Activated CD4-positive, CD25-positive, alpha-beta regulatory T cell treated with anti-CD3 and anti-CD28 coated beads, Interleukin-2, amount 50 U/mL, for 16 hours (primary cell): Measurements from ENCODE around the gene CLEC3A.
"Not testable (repeated sequence)": the region's sequence is repeated elsewhere in the genome, so short reads cannot be mapped to it uniquely, and the experiment has no call there.

ENCODE experiments used
- DNase-seq: peaks from one replicate; pipeline ENCODE4 v3.0.0-alpha.2; 2020; ENCODE audit warnings: low read depth, low spot score

The CLEC3A gene, protein sequence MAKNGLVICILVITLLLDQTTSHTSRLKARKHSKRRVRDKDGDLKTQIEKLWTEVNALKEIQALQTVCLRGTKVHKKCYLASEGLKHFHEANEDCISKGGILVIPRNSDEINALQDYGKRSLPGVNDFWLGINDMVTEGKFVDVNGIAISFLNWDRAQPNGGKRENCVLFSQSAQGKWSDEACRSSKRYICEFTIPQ

DNA sequence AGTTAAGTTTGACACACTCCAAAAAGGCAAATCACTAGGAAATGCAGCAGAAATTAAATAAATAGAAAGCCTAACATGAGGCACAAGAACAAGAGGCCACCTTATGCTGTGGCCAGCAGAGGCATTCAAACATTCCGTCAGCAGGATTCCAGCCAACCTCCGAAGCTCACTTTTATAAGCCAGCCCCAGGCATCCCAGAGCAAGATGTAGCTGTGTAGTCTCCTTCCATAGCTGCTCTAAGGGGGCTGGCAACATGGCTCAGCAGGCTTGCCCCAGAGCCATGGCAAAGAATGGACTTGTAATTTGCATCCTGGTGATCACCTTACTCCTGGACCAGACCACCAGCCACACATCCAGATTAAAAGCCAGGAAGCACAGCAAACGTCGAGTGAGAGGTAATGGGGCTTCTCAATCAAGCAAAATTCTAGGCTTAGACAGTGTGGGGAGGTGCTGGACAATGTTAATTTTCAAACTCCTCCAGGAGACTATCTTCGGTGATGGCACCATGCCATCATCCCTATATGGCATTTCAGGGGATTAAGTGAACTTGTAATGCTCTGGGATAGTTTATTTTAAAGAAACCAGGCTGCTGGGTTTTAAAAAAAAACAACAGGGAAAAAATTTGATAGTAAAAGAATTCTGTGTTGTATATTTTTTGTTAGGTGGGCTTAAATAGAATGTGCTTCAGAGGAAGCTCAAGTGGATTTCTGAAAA, at the start of gene CLEC3A:
Gene CLEC3A (plus strand): TSS at position 202 of the 714 bp plus-strand sequence. CDS start 79 bp downstream, at position 281.
- DNase-seq: no peak

DNA sequence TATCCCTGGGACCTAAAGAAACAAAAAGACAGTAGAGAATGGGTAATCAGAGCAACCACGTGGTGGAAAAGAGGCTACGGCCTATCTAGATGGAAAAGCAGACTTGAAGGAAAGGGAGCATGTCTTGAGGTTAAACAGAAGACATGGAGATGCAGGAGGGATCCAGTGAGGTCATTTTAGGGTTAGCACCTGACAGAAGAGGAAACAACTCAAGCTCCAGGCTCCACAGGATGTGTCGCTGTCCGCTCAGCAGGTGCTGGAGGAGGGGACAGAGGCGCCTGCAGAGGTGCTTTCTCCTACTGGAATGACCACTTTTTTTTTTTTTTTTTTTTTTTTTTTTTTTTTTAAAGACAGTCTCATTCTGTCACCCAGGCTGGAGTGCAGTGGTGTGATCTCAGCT, 47.5 kb upstream of the CLEC3A start:
- no peak for DNase-seq

DNA sequence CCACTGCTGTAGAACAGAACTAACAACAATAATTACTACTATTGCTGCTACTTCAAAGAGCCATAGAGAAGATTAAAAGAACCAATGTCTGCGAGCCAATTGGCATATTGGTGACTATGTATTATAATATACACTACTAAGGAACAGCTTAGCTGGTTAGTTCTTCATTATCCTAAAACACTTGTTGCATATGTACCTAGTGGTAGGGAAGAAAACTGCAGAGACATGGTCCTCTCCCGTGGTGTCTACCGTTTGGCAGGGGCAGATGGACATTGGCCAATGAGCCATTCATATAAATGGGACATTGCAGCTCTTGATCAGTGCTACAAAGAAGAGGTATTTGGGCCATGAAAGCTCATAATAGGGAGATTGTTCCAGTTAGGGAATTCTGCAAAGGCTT, 46.4 kb upstream of the CLEC3A start:
- DNase-seq: no peak

DNA sequence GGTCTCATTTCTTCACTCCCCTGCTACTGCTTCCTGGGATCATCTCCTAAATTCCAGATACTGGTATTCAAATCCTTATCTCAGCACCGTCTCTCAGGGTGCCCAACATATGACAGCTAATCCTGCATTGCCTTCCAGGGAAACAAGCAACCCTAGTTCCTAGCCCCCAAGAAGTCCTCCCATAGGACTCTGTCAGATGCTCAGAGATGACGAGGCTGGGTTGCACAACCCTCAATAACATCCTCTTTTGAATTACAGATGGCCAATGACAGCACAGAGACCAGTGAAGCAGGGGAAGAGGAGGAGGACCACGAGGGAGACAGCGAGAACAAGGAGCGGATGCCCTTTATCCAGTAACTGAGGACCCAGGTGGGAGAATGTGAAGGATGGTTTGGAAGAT, 45.0 kb upstream of the CLEC3A start:
- DNase-seq: no peak

DNA sequence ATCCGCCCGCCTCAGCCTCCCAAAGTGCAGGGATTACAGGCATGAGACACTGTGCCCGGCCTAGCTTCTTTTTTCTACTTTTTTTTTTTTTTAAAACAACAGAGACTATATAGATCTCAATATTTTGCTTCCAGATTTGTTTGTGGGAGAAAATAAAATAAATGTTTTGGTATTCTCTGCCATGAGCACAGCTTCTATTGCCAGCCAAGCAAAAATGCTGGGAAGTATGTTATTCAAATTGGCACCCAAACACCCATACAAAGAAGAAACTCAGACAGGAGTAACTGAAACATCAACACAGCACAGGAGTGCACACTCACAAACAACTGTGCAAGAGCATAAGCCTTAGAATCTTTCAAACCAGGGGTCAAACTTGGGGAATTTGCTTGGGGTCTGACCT, 37.2 kb upstream of the CLEC3A start:
- DNase-seq: no peak

DNA sequence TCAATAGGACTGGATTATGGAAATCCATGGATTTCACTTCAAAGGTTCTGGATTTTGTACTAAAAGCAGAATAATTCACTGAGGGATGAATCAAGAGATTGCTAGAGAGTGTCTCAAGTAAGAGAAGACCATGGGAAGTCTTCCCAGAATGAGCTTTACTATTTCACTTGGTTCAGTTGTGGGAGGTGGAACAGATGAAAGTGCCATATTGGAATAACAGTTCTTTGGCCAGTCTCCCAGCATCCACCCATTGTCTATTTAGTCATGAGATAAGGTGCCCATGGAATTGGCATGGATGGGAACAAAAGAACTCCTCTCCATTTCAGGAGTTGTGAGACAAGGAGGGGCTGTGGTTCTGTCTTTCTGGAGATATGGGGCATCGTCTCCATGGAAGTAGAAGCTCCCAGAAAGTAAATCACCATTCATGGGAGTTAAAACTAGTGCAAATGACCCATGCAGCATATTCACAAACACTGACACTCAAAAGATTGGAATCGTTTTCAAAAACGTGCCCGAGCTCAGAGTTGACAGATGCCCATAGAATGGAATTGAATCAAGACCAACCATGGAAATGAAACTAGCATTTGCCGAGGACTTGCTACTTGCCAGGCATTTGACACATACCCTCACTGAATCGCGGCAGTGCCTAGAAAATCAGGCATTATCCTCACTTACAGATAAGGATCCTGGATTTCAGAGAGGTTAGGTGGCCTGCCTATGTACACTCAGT, 36.2 kb upstream of the CLEC3A start:
- DNase-seq: no peak

DNA sequence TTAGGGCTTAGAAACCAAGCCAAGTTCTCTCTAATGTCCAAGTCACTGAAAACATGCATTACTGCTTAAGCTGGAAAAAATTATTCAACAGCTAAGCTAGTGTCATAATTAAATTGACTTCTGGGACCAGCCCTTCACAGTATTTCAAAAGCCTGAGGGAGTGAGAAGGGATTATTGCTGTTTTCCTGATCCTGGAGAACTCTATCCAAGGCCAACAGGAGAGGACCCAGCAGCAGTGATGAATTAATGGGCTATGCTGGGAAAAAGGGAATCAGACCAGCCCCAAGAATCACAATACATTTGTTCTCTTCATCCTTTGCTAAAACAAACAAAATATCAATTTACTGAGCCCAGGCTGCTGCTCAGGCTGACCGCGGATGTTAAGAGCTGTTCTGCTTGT, 34.5 kb upstream of the CLEC3A start:
- no peak for DNase-seq

DNA sequence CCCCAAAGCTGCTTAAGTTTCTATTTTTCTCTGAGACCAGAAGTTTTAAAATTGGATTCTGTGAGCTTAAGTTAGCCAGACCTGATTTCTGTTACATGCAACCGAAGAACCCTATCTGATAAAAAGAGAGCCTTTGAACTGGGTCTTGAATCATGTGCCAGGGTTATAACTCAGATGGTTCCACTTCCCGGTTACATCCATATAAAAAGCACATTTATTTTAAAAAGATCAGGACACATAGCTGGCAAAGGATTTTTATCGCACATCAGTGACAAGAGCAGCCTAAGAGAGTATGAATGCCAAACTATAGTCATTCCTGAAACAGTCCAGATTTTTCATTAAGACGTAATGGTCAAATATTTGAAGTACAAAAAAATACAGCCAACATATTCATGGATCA, 32.5 kb upstream of the CLEC3A start:
- no peak for DNase-seq

DNA sequence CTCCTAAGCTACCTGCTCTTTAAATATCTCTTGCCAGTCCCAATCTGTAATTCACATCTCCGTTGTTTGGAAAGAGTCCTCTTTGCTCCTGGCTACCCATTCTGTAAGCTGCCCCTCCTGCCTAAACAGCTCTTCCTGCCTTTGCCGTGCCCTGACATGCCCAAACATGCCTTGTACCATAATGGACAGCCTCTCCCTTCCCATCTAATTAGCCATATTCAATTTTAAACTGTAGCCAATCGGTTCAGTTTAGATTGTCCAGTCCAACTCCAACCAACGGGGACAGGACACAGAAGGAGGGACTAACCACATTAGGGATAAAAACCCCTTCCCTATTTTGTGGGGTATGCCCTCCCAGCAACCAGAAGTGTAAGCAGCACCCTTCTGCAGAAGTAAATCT, 30.6 kb upstream of the CLEC3A start:
- DNase-seq: no peak

DNA sequence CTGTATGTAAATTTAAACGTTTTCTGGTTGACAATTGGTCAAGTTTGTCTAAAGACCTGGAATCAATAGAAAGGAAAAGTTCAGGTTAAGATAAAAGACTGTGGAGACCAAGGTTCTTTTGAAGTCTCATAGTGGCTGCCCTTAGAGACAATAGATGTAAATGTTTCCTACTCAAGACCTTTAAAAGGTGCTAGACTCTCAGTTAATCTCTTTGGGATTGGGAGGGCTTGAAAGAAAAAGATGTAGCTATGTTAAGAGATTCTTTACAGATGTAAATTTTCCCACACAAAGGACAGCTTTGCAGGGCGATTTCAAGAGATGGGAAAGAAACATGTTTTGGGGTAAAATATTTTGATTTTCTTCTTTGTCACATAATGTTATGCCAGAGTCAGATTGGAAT, 30.0 kb upstream of the CLEC3A start:
- DNase-seq: not testable (repeated sequence)

DNA sequence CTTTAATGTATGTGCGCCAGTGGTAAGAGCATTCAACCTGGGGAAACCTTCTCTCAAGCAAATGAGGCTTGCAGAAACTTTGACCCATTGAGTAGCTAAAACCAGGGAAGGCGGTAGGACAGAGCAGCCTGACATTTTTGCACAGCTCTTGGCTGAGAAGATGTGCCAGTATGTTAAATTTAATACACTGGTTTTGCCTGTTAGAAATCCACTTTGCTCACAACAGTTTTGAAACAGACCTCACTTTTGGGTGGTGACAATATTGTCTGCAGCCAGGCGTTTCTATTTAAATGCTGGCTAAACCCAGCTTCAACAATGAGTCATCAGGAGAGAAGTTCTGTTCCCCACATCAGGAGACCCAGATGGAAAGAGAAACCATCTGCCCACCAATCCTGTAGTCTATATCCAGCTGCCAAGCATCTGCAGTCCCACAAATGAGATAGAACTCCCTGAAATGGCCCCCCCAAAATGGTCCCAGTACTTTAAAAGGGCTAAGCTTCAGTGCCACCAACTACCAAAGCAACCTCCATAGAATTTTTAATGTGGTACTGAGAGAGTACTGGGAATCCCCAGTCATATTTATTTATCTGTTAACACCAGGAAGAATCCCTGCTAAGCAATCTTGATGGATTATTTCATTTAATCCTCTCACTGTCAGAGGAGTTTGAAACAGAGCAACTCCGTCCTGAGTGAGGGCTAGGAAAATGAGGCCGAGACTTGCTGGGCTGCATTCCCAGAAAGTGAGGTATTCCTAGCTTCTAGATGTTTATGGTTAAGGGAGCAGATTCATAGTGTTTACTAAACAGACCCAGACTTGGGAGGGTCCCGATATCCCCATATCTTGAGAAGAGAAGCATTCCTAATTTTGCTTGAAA, 29.0 kb upstream of the CLEC3A start:
- DNase-seq: no peak

DNA sequence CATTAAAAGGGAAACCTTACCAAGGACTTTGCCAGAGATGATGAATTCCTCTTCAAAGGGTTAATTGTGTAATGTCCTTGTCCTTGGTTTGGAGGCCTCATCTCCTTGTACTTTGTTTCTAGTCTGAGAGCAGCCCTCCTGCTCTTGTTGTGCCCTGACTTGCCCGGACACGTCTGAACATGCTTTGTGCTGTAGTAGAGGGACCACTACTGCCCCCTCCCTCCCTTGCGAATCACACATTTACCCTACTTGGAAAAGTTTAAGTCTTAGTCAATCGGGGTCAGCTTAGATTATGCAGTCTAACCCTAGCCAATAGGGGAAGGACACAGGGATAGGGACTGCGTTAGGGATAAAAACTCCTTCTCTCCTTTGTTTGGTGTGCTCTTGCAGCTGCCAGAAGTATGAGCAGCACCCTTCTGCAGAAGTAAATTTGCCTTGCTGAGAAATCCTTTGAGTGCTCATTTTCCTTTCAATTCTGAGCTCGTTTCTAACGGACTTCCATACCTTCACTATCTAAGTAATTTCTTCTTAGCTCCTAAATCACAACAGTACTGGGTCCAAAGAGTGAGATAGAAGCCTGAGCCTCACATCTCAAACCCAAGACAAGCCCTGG, 26.4 kb upstream of the CLEC3A start:
- DNase-seq: no peak

DNA sequence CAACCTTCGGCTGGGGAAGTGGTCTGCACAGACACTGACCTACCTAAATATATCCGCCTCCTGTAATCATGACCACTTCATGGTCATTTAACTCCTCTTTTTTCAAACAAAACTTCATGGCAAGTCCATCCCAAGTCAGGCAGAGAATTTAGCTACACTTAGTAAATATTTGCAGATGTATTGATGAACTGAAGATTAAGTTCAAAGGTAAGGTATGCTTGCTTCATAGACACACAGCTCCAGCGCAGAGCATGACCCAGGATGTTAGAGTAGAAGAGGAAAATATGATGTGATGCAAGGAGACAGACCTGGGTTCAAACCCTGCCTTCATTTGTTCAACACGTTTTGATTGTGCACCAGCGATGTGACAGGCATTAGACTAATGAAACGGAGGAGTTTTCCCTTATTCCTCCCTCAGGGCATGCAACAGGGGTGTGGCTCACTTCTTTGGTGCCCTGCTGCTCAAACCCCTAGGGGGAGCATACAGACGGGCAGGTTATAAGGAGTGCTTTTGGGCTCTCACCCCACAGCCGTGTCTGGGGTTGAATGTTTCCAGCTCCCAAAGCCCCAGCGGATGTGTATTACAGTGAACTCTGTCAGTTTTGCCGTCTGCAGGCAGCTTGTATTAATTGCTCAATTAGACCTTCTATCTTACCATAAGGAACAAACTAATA, 23.9 kb upstream of the CLEC3A start:
- no peak for DNase-seq

DNA sequence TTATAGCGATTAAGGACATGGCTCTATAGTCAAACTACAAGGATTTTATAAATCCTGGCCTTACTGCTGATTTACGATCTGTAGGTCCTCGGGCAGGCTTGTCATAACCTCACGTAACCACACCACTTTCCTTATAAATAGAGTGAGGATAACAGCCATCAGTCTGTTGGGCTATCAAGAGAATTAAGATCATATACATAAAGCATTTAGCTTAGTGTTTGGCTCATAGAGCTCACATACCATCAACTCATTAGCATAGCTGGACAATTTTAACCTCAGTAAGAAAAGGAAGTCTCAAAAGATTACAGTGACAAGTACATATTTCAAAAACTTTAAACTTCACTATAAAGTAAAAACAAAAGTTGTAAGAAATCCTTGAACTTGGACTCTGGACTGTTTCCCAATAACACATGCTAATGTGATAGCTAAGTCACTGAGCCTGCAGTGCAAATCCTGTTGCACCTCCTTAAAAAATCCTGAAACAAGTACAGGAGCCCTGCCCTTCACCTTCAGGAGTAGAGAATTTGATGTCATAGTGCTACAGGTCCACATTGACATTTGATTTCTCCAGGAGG, 20.8 kb upstream of the CLEC3A start:
- no peak for DNase-seq

DNA sequence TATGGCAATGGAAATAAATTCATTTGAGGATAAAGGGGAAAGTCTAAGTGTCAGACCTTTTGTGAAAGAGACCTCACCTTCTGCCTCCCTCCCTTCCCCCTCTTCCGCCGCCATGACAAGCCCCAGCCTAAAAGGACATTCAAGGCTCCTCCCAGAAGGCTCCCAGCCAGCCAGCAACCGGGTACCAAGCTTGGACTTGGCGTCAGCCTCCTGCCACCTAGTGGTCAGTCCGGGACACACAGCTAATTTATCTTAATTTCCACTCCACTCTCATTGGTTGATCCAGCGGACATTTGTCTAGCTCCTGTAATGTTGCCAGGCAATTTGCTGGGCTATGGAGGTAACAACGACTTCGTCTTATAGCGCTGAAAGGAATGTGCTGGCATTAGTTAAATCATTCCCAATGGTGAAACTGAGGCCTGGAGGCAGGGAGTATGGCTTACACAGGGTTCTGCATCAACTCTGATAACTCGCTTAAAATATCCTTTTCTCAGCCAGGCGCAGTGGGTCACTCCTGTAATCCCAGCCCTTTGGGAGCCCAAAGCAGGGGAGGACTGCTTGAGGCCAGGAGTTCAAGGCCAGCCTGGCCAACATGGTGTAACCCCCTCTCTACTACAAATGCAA, 19.3 kb upstream of the CLEC3A start:
- DNase-seq: peak; percentile 21

DNA sequence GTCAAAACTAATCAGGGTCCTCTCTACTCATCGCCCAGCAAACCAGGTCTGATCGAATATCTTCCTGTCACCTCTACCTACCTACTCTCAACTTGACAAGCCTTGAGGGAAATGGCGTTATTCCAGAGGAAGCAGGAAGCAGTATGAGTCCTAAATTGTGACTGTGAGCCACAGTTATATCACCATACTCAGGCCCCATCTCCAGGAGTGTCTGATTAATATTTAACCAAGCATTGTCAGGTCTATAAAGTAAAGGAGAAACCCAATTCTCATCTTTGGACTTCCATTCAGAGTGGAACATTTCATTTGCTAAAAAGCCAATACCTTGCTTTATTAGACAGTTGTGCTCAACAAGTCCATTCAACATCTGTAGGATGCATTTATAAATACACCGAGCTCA, 17.8 kb upstream of the CLEC3A start:
- no peak for DNase-seq

DNA sequence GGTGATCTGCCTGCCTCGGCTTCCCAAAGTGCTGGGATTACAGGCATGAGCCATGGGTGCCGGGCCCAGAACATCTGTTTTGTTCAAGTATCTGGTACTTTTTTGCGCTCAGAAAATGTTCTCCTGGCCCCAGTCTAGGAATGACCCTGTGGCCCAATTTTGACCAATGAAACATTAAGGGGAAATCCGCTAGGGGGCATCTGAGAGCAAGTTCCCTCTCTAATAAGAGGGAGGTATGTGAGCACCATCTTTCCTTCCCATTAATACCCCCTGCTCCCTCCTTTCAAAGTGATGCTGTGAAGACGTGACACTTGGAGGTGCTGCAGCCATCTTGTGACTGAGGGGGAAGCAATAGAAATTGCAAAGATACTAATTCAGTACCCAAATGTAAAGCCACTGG, 16.5 kb upstream of the CLEC3A start:
- no peak for DNase-seq

DNA sequence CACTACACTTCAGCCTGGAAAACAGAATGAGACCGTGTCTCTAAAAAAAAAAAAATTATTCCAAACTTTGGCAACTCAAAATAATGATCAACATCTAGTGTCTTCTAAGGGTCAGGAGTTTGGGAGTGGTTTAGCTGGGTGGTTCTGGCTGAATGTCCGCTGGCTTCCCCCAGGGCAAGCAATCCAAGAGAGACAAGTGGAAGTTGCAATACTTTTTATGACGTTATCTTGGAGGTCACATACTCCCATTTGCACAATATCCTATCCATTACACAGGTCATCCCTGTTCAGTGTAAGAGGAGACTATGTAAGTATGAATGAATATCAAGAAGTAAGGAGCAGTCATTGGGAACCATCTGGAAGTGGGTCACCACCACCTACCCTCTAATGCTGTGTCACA, 15.2 kb upstream of the CLEC3A start:
- no peak for DNase-seq

DNA sequence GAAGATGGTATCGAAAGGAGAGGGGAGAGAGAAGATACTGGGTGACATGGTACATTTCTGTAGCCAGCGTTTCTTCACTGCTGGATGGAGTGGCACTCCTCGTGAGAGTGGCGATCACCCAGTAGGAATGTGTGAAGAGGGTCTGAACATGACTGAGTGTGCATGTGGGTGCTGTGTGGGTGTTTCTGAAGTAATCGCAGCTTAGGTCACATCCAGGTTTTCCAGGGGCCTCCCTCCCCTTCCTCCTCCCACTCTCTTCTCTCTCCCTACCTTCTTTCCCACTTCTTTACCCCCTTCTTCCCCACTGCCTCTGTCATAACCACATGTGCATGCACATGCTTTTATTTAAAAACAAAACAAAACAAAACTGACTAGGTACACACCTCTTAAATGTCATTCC, 1.8 kb downstream of the CLEC3A start:
- no peak for DNase-seq

DNA sequence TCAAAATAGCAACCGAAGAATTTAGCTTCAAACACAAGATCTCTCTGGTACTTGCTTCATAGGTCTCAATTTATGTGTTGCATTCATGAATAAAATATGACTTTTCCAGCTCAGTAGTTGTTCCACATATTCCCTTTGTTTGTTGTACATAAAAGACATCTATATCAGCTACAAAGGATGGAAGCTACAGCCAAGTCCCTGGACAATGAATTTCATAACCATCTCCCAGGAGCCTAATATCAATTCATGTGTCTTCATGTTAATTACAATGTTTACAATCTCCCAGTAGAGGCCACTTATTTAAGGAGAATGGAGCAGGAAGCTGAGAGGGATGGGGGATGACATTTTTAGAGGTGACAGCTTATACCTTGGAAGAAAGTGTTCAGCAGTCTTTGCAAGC, 3.3 kb downstream of the CLEC3A start:
- no peak for DNase-seq
